HS-27A (cell line): ENCODE measurements around the gene TMEM213.
A peak's percentile ranks its signal among the peaks of the same experiment; 100 is the strongest.

Source experiments
- DNase-seq: peaks from one replicate; pipeline ENCODE4 v3.0.0-alpha.2; 2012; ENCODE audit warnings: low read depth, missing footprints

The TMEM213 gene

GRCh38 chr7:138876326-138876725 is 78.5 kb downstream of the TMEM213 start:
- DNase-seq, result no peak

GRCh38 chr7:138878051-138878450 is 80.3 kb downstream of the TMEM213 start:
- DNase-seq, result no peak

- DNase-seq, result no peak
Observed at GRCh38 chr7:138878856-138879255, 81.1 kb downstream of the TMEM213 start.

- no peak for DNase-seq
Observed at GRCh38 chr7:138879356-138879755, 81.6 kb downstream of the TMEM213 start.

- DNase-seq, result no peak
Observed at GRCh38 chr7:138880881-138881578, 83.2 kb downstream of the TMEM213 start.

GRCh38 chr7:138881579-138882188 is 83.9 kb downstream of the TMEM213 start:
- no peak for DNase-seq

GRCh38 chr7:138882249-138882648 is 84.5 kb downstream of the TMEM213 start:
- no peak for DNase-seq

- DNase-seq, result no peak
Observed at GRCh38 chr7:138885383-138886147, 87.8 kb downstream of the TMEM213 start.

GRCh38 chr7:138886501-138886917 is 88.7 kb downstream of the TMEM213 start:
- DNase-seq, result peak; percentile 22

GRCh38 chr7:138887085-138887710 is 89.4 kb downstream of the TMEM213 start:
- no peak for DNase-seq
